CD14-positive monocyte (primary cell): ENCODE data around the gene NUMBL. TPM values are rescaled to one million over a fixed set of nuclear protein-coding genes. Genes with fewer than 3 reads are reported as not detected.

Experiments used
- DNase-seq, 3 donors: peaks; one replicate each; pipeline ENCODE4 v3.0.0-alpha.2; 2011 to 2022
- H2AFZ ChIP-seq: 2 replicates; pipeline ENCODE4 v1.6.0; 2012; ENCODE audit warnings: mild to moderate bottlenecking, low read depth, low read length, inconsistent platforms; ENCODE audit not compliant: insufficient read depth, poor library complexity, severe bottlenecking
- H3K27ac ChIP-seq, 2 donors: 1 replicate in 1 of 2; 2 replicates in 1 of 2; pipeline ENCODE4 v1.5.1; 2012 to 2013; ENCODE audit warnings: low read length in 2 of 2, control low read depth in 1 of 2, inconsistent platforms in 1 of 2, low read depth in 1 of 2, mild to moderate bottlenecking in 1 of 2
- H3K27me3 ChIP-seq, 2 donors: one replicate each; pipeline versions ENCODE4 v1.6.0 to v1.6.1; 2011 to 2013; ENCODE audit warnings: low read length in 2 of 2; ENCODE audit not compliant: control insufficient read depth in 2 of 2, insufficient read depth in 2 of 2
- H3K36me3 ChIP-seq, 2 donors: replicated peaks in 1 of 2; 1 replicate in 1 of 2; 2 replicates in 1 of 2; pipeline versions ENCODE4 v1.5.1 to v1.6.1; 2012 to 2013; ENCODE audit warnings: low read length in 2 of 2, control low read depth in 1 of 2, inconsistent platforms in 1 of 2, mild to moderate bottlenecking in 1 of 2; ENCODE audit not compliant: insufficient read depth in 2 of 2, control insufficient read depth in 1 of 2
- H3K4me1 ChIP-seq, 2 donors: 1 replicate in 1 of 2; 2 replicates in 1 of 2; pipeline versions ENCODE4 v1.5.1 to v1.6.1; 2012 to 2013; ENCODE audit warnings: low read length in 2 of 2, control low read depth in 1 of 2, inconsistent platforms in 1 of 2, mild to moderate bottlenecking in 1 of 2, moderate library complexity in 1 of 2; ENCODE audit not compliant: insufficient read depth in 2 of 2, control insufficient read depth in 1 of 2
- H3K4me2 ChIP-seq: replicated peaks from 2 replicates; pipeline ENCODE3; 2012; ENCODE audit warnings: low read length, moderate library complexity, mild to moderate bottlenecking; ENCODE audit not compliant: poor library complexity, severe bottlenecking; ENCODE audit errors: extremely low read depth
- H3K4me3 ChIP-seq, 3 experiments: fragments of 200-600 bp in 1 of 3; sonication (generic) in 1 of 3; replicated peaks in 1 of 3; 1 replicate in 2 of 3; 2 replicates in 1 of 3; pipeline ENCODE4 v1.5.1; 2011 to 2013; ENCODE audit warnings: low read length in 3 of 3, mild to moderate bottlenecking in 3 of 3, control low read depth in 2 of 3, low read depth in 2 of 3, inconsistent platforms in 1 of 3, moderate library complexity in 1 of 3
- H3K79me2 ChIP-seq: 2 replicates; pipeline ENCODE4 v1.6.0; 2012; ENCODE audit warnings: mild to moderate bottlenecking, control low read depth, inconsistent platforms, low read length, moderate library complexity; ENCODE audit not compliant: insufficient read depth
- H3K9ac ChIP-seq: 2 replicates; pipeline ENCODE4 v1.6.0; 2017; ENCODE audit warnings: low read length, mild to moderate bottlenecking; ENCODE audit not compliant: insufficient read depth, poor library complexity, severe bottlenecking
- H3K9me3 ChIP-seq, 2 donors: replicated peaks in 1 of 2; 1 replicate in 1 of 2; 2 replicates in 1 of 2; pipeline versions ENCODE4 v1.5.1 to v1.6.1; 2012 to 2013; ENCODE audit warnings: low read length in 2 of 2, control low read depth in 1 of 2; ENCODE audit not compliant: control insufficient read depth in 1 of 2, insufficient read depth in 1 of 2
- H4K20me1 ChIP-seq: 2 replicates; pipeline ENCODE4 v1.6.0; 2012; ENCODE audit warnings: mild to moderate bottlenecking, low read length, control low read depth, moderate library complexity; ENCODE audit not compliant: insufficient read depth
- H3K27ac Mint-ChIP-seq, 7 donors: one replicate each; pipeline ENCODE4 v1.8.0; 2020; ENCODE audit warnings: mild to moderate bottlenecking in 7 of 7, mixed read lengths in 7 of 7, moderate library complexity in 6 of 7, inconsistent platforms in 2 of 7
- H3K27me3 Mint-ChIP-seq, 3 donors: one replicate each; pipeline ENCODE4 v1.8.0; 2021 to 2022; ENCODE audit warnings: low read depth in 3 of 3, mild to moderate bottlenecking in 3 of 3, mixed read lengths in 3 of 3, moderate library complexity in 3 of 3, inconsistent platforms in 1 of 3
- H3K36me3 Mint-ChIP-seq, 2 donors: one replicate each; pipeline ENCODE4 v1.8.0; 2020; ENCODE audit warnings: mixed read lengths in 2 of 2, inconsistent platforms in 1 of 2, mild to moderate bottlenecking in 1 of 2
- H3K4me1 Mint-ChIP-seq: one replicate; pipeline ENCODE4 v1.8.0; 2020; ENCODE audit warnings: mild to moderate bottlenecking, mixed read lengths
- H3K4me3 Mint-ChIP-seq, 2 donors: one replicate each; pipeline ENCODE4 v1.8.0; 2020; ENCODE audit warnings: mild to moderate bottlenecking in 2 of 2, mixed read lengths in 2 of 2, moderate library complexity in 1 of 2
- H3K9me3 Mint-ChIP-seq, 7 donors: one replicate each; pipeline ENCODE4 v1.8.0; 2020 to 2022; ENCODE audit warnings: mixed read lengths in 7 of 7, mild to moderate bottlenecking in 6 of 7, moderate library complexity in 6 of 7, inconsistent platforms in 2 of 7
- CTCF ChIP-seq: fragments of 200-600 bp; IDR thresholded peaks from one replicate; pipeline ENCODE4 v1.8.0; 2022; ENCODE audit warnings: antibody characterized with exemption, mild to moderate bottlenecking
- WGBS: methylation state at CpG from one replicate; pipeline ENCODE4 v1.1.5; 2013; ENCODE audit warnings: missing lambda C conversion rate; ENCODE audit not compliant: insufficient coverage; 5-methylcytosine and 5-hydroxymethylcytosine counted together
- intact Hi-C, 2 donors: fragments of 100-400 bp; cut with micrococcal nuclease; formaldehyde crosslinking; loops; one replicate each; pipeline versions ENCODE4 v1.15.0 to v1.15.1; 2023
- polyA plus RNA-seq, 3 donors: library from polyadenylated mRNA; depleted of rRNA in 1 of 3; unstranded in 2 of 3; stranded (reverse) in 1 of 3; fragments of 300-500 nt in 2 of 3; fragments of >200 nt in 1 of 3; fragmentation: Illumina TruSeq in 2 of 3; gene quantifications; 1 replicate in 2 of 3; 2 replicates in 1 of 3; pipeline ENCODE4 v1.2.3, GENCODE V29; 2012 to 2021

The NUMBL gene
- polyA plus RNA-seq, 3 donors = 0.12 to 7.2 (median 0.45) TPM

GRCh38 chr19:40688309-40688708 is 2.1 kb downstream of the NUMBL start:
- Histone ChIP-seq H3K9ac (no peak overlapping the region), H3K27ac (no peak overlapping the region)
- WGBS = 100% methylated on average over 1 of the region's 1 CpG

GRCh38 chr19:40687525-40688016 is 2.9 kb downstream of the NUMBL start:
- Histone ChIP-seq H3K36me3 (peaks cover 0 to 2% of the 10 kb centered on the region in 2 donors), H4K20me1 (no peaks in the 10 kb centered on the region), H3K27ac (no peak overlapping the region), H3K27me3 (peaks cover 0 to 3% of the 10 kb centered on the region in 2 donors), H3K4me2 (no peak overlapping the region), H3K4me1 (peaks cover 19 to 24% of the 10 kb centered on the region in 2 donors), H3K9ac (no peak overlapping the region), H3K79me2 (no peaks in the 10 kb centered on the region), H3K9me3 (no peaks in the 10 kb centered on the region), H3K4me3 (no peak overlapping the region), H2AFZ (no peak overlapping the region)
- WGBS = 84% methylated on average over 12 of the region's 12 CpGs
- Mint-ChIP-seq H3K27me3 (peaks cover 0 to 1% (median 0%) of the 10 kb centered on the region in 3 donors), H3K9me3 (peaks cover 0 to 4% (median 0%) of the 10 kb centered on the region in 7 donors), H3K36me3 (peaks cover 19 to 32% of the 10 kb centered on the region in 2 donors), H3K4me3 (no peak overlapping the region), H3K27ac (no peak overlapping the region), H3K4me1 (peaks cover 7% of the 10 kb centered on the region)
- DNase-seq = peak; percentile 14 to 74 (median 62)
- intact Hi-C loops = no loop called here
- TF ChIP-seq CTCF = no peak

More at GRCh38 chr19:40688309-40688708, 2.1 kb downstream of the NUMBL start:
- Histone ChIP-seq H3K4me3 (no peak overlapping the region), H3K27me3 (peaks cover 0 to 3% of the 10 kb centered on the region in 2 donors), H3K36me3 (peaks cover 1 to 9% of the 10 kb centered on the region in 2 donors), H3K79me2 (no peaks in the 10 kb centered on the region), H2AFZ (no peak overlapping the region), H4K20me1 (no peaks in the 10 kb centered on the region), H3K4me1 (peaks cover 19 to 24% of the 10 kb centered on the region in 2 donors), H3K9me3 (no peaks in the 10 kb centered on the region), H3K4me2 (no peak overlapping the region)
- Mint-ChIP-seq H3K4me3 (no peak overlapping the region), H3K27ac (no peak overlapping the region), H3K36me3 (peaks cover 22 to 35% of the 10 kb centered on the region in 2 donors), H3K4me1 (peaks cover 7% of the 10 kb centered on the region), H3K9me3 (peaks cover 0 to 4% (median 0%) of the 10 kb centered on the region in 7 donors), H3K27me3 (no peaks in the 10 kb centered on the region)
- DNase-seq = no peak
- intact Hi-C loops = no loop called here
- no peak for TF ChIP-seq CTCF
